Stimulated activated CD8-positive, alpha-beta memory T cell treated with anti-CD3 and anti-CD28 coated beads, Interleukin-15, amount 100 ng/mL, for 48 hours (primary cell): Measurements from ENCODE around the gene ELFN2.

Experiments used
- DNase-seq, 2 donors: peaks; one replicate each; pipeline ENCODE4 v3.0.0-alpha.2; 2020; ENCODE audit warnings: low read depth in 2 of 2

ELFN2 gene

DNA sequence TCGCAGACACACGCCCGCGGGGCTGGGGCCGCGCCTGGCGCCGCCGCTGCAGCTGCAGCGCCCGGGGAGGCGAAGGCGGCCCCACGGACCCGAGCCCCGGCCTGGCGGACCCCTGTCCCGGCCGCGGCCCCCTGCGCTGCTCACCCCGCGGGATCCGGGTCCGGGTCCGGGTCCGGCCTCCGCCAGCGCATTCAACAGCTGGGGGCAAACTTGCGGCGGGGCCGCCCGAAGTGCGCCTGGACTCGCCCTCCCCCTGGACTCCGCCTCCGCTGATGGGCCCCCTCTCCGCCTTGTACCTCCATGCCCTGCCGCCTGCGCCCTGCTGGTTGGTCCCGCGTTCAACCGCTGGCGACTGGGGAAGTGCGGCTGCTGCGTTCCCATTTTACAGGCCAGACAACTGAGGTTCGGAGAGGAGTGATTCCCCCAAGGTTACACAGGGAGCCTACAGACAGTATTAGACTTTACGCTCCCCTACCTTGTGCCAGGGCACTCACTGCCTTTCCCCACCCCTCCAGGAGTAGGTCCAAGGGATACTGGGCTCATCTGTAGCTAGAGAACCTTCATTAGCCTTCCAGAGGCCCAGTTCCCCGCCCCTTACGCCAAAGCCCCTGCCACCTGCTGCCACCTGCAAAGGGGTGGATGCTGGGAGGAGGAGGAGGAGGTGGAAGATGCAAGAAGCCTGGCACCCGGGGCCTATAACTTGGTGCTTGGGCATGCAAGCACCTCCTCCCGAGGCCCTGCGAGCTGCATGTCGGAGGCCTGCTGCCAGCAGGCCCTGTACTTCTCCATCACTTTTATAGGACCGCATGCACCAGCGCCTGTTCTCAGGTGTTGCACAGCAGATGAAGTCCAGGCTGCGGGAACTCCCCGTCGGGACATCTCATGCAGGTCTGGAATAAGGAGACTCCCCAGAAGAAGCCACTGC, 694 bp upstream of the ELFN2 start:
- DNase-seq, result no peak

- no peak for DNase-seq
Observed at GRCh38 chr22:37426706-37427134, 559 bp downstream of the ELFN2 start.

DNA sequence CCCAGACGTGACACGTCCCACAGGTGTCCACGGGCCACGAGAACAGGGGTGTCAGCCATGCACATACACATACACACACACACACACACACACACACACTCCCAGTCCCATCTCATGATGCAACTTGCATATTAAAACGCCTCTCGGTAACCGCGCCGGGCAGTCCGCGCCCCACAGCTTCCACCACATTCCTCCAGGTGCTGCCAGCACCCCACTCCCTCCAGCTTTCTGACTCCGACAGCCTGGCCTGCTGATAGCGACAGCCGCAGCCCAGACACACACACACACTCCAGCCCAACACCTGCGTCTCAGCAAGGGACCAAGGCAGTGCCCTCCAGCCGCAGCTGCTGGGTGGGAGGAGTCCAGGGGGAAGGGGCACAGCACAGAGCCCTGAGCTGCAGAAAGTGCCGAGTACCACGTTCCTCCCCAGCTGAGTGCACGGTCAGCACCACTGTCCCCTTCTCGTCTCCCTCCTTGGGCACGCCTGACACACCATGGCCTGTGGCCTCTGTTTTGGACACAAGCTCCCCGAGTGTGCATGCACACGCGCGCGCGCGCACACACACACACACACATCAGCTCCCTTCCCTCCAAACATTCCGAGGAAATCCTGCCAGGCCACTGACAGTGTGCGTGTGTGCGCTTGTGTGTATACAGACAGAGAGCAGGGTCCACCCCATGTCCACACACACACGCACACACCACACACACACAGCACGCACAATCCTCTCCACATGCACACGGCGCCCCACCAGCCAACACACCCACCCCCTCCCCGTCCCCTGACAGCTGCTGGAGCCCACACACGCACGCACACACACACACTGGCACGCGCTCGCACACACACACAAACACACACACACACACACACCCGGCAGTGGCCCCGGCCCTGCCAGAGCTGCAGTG, 1.2 kb downstream of the ELFN2 start:
- no peak for DNase-seq

DNA sequence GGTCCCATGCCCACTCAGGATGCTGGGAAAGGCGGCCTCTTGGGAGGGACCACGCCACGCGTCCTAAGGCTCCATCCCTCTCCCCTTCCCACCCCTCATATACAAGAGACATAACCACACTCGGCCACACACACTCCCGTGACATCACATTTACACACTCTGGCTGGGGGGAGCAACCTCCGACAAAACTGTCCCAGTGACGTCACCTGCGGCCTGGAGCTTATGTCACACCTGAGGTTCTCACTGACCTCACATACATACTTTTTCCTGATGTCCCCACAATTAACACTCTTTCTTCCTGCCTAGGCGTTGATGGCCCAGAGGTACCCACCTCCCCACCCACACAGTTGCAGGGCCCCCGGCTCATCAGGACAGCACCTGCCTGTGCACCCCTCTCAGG, 1.9 kb downstream of the ELFN2 start:
- DNase-seq, result no peak

DNA sequence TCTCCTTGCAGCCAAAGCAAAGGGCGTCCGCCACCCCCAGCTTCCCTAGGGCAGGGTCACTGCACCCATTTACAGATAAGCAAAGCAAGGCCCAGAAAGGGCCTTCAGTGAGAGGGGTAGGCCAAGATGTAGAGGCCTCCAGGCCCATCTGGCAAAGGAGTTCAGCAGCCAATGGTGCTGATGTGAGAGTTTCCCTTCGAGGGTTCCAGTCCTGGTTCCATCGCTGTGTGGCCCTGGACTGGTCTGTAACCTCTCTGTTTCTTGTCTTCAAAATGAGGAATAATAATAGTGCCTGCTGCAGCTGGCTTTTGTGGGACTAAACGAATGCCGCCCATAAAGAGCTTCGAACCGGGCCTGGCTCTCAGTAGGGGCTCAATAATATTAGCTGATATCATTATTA, 4.0 kb downstream of the ELFN2 start:
- DNase-seq, result no peak

DNA sequence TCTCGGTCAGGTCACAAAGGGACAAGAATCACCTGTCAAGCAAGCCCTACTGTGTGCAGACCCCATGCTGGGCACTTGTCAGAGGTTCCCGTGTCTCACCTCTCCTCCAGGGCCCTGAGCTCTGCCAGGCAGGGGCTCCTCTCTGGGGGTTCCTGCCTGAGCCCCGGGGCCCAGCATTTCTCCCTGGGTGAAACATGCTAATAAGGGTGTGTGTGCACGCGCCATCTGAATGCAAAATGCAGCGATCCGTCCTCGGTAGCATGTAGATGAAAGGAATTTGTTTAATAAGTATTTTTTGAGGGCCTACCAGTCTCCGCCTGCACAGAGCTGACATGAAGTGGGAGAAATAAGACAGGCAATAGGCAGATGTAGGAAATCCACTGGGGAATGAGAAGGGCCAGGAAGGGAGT, 5.8 kb downstream of the ELFN2 start:
- DNase-seq, result no peak

GRCh38 chr22:37420686-37421467, 6.4 kb downstream of the ELFN2 start:
- DNase-seq, result no peak

DNA sequence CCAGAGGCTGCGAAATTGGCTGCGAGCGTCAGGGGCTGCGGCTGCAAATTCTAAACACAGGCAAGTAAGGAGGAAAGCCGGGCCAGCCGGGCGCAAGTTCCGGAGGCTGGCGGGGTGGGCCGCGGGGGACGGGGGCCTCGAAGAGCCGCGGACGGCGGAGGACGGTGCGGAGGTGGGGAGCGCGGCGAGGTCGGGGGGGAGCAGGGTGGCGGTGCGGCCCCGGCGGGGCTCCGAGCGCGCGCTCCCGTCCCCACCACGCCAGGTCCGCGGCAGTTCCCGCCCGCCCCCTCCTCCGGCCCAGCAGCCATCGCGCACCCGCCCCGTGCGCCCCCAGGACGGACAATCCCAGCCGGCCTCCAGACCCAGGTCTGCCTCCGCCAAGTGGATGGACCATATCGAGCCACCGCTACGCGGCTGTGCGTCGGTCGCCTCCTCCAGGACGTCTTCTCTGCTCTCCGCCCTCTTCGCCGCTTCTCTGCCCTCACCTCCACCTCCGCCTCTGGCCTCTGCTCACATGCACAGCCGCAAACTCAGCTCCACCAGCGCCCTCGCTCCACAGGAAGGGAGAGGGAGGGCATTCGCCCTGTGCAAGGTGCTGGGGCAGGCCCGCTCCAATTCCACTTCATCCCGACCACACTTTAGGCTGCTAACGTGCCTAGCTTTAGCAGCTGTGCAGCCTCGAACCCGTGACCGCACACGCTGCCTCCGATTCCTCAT, 7.2 kb downstream of the ELFN2 start:
- peak in 1 of 2 donors; percentile 8 for DNase-seq

GRCh38 chr22:37419370-37419968, 7.8 kb downstream of the ELFN2 start:
- no peak for DNase-seq

- DNase-seq, result no peak
Observed at GRCh38 chr22:37418627-37419369, 8.5 kb downstream of the ELFN2 start.

- no peak for DNase-seq
Observed at GRCh38 chr22:37417677-37418348, 9.5 kb downstream of the ELFN2 start.

- no peak for DNase-seq
Observed at GRCh38 chr22:37417264-37417663, 10.0 kb downstream of the ELFN2 start.

- peak; percentile 13 to 38 for DNase-seq
Observed at GRCh38 chr22:37416827-37417226, 10.5 kb downstream of the ELFN2 start.

DNA sequence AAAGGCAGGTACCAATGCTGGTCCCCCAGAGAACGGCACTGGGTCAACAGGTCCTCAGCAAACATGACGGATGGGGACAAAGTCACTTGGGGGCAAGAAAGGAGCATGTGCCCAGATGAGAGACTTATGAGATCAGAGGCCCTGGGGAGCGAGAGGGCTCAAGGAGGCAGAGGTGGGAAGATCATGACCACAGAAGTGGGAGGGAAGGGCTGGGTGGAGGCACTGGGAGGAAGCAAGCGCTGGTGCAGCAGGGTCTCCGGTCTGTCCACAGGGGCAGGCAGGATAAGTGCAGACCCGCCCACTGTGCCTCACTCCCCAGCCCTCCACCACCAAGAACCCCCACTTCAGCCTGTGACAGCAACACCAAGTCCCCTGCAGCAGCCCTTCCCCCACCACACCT, 10.9 kb downstream of the ELFN2 start:
- no peak for DNase-seq

DNA sequence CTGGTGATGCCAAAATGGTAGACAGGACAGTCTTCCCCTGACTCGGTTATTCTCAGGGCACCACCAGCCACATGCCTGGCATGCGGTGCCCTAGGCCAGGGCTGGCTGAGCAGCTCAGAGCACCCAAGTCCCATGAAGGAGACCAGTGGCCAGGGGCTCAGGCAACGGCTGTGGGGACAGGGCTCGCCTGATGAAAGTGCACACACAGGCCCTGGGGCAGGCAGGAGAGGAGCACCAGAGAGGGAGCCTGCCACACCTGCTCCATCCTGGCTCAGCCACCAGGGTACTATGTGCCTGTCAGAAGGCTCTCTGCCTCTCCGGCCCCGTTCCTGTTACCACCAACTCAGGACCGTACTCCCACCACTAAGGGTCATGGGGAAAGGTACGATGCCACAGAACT, 12.1 kb downstream of the ELFN2 start:
- DNase-seq, result no peak

GRCh38 chr22:37414288-37414687, 13.0 kb downstream of the ELFN2 start:
- DNase-seq, result no peak

DNA sequence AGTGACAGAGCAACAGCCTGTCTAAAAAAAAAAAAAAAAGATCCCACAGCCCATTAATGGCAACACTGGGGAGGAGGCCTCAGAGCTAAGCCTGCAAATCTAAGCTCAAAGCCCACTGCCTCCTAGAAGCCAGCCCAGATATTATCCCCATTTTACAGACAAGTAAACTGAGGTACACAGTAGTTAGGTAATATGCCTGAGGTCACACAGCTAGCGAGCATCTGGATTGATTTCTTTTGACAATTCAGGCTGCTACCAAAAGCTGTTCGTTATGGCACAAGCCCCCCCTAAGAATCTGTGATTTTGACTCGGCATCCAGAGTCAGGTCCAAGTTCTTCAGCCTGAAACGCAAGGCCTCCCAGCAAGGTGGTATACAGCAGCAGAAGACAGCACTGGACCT, 13.7 kb downstream of the ELFN2 start:
- DNase-seq, result no peak

- no peak for DNase-seq
Observed at GRCh38 chr22:37412495-37413250, 14.6 kb downstream of the ELFN2 start.

- no peak for DNase-seq
Observed at GRCh38 chr22:37411655-37412054, 15.6 kb downstream of the ELFN2 start.
